ENCODE data around the gene RNF114.

- TF ChIP-seq FOXJ3 (CRISPR knock-in tag; IDR thresholded peaks at IDR 0.05; ENCODE audit: borderline replicate concordance), result no peak
- TF ChIP-seq TEAD4 (CRISPR knock-in tag; IDR thresholded peaks at IDR 0.05), result no peak
- TF ChIP-seq JUN (CRISPR knock-in tag; IDR thresholded peaks at IDR 0.05), result no peak
- TF ChIP-seq CTCF (IDR thresholded peaks at IDR 0.05), result no peak
- no peak for TF ChIP-seq ZNF425 (CRISPR knock-in tag; conservative IDR thresholded peaks at IDR 0.05)
- no peak for TF ChIP-seq NR3C1 (CRISPR knock-in tag; conservative IDR thresholded peaks at IDR 0.05; ENCODE audit: low read depth)
- no peak for TF ChIP-seq FOXK1 (CRISPR knock-in tag; IDR thresholded peaks at IDR 0.05)
- no peak for TF ChIP-seq ATF1 (CRISPR knock-in tag; IDR thresholded peaks at IDR 0.05)
- no peak for TF ChIP-seq SP1 (CRISPR knock-in tag; conservative IDR thresholded peaks at IDR 0.05)
- TF ChIP-seq IRF2 (CRISPR knock-in tag; IDR thresholded peaks at IDR 0.05; ENCODE audit: borderline replicate concordance, low read depth), result no peak
- TF ChIP-seq ZBTB21 (CRISPR knock-in tag; IDR thresholded peaks at IDR 0.05; ENCODE audit: borderline replicate concordance), result no peak
- no peak for TF ChIP-seq E2F1 (CRISPR knock-in tag; IDR thresholded peaks at IDR 0.05)
Observed at GRCh38 chr20:49907405-49908257, 28.6 kb upstream of the RNF114 start.
